Activated T-cell treated with anti-CD3 and anti-CD28 coated beads for 48 hours (primary cell): Measurements from ENCODE around the gene VIPR2.
"Not testable (repeated sequence)": the region's sequence is repeated elsewhere in the genome, so short reads cannot be mapped to it uniquely, and the experiment has no call there.

Experiments used
- DNase-seq: peaks from one replicate; pipeline ENCODE4 v3.0.0-alpha.2; 2020; ENCODE audit warnings: low read depth

VIPR2 gene

DNA sequence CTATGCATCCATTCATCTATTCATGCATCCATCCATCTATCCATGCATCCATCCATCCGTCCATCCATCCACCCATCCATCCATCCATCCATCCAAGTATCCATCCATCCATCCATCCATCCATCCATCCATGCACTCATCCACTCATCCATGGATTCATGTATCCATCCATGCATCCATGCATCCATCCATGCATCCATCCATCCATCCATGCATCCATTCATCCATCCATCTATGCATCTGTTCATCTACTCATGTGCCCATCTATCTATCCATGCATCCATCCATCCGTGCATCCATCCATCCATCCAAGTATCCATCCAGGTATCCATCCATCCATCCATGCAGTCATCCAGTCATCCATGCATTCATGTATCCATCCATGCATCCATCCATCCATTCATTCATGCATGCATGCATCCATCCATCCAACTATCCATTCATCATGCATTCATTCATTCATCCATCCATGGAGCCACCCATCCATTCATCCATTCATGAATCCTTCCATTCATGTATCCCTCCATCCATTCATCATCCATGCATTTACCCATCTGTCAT lies 156.3 kb downstream of the VIPR2 start:
- no peak for DNase-seq

DNA sequence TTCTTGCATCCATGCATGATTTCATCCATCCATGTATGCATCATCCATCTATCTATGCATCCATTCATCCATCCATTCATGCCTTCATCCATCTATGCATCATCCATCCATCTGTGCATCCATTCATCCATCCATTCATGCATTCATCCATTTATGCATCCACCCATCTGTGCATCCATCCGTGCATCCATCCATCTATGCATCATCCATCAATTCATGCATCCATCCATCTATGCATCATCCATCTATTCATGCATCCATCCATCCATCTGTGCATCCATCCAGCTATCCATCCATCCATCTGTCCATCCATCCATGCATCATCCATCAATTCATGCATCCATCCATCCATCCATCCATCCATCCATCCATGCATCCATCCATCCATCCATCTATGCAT lies 157.0 kb downstream of the VIPR2 start:
- no peak for DNase-seq

DNA sequence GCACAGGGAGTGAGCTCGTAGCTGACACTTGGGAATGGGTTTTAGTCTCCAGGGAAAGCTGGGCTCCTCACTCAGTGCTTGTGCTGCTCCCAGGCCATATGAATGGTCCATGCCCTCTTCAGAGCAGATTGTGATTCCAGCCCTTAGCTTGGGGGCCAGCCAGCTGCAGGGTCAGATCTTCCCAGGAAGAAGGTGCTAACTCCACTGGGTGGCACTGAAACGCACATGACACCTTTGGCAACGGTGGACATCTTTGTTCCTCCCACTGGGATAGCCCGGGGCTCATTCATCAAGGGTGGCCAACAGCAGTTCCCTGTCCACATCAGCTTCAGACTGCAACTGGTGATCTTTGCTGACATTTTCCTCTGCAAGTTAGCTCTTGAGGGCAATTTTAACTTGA lies 159.1 kb downstream of the VIPR2 start:
- no peak for DNase-seq

DNA sequence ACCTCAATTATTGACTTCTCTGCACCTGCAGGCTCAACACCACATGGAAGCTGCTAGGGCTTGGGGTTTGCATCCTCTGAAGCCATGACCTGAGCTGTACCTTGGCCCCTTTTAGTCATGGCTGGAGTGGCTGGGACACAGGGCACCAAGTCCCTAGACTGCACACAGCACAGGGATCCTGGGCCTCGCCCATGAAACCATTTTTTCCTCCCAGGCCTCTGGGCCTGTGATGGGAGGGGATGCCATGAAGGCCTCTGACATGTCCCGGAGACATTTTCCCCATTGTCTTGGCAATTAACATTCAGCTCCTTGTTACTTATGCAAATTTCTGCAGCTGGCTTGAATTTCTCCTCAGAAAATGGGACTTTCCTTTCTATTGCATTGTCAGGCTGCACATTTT lies 160.7 kb downstream of the VIPR2 start:
- DNase-seq = not testable (repeated sequence)

DNA sequence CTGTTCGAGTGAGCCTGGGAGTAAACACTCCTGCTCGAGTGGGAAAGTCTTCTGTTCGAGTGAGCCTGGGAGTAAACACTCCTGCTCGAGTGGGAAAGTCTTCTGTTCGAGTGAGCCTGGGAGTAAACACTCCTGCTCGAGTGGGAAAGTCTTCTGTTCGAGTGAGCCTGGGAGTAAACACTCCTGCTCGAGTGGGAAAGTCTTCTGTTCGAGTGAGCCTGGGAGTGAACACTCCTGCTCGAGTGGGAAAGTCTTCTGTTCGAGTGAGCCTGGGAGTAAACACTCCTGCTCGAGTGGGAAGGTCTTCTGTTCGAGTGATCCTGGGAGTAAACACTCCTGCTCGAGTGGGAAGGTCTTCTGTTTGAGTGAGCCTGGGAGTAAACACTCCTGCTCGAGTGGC lies 162.6 kb downstream of the VIPR2 start:
- not testable (repeated sequence) for DNase-seq

DNA sequence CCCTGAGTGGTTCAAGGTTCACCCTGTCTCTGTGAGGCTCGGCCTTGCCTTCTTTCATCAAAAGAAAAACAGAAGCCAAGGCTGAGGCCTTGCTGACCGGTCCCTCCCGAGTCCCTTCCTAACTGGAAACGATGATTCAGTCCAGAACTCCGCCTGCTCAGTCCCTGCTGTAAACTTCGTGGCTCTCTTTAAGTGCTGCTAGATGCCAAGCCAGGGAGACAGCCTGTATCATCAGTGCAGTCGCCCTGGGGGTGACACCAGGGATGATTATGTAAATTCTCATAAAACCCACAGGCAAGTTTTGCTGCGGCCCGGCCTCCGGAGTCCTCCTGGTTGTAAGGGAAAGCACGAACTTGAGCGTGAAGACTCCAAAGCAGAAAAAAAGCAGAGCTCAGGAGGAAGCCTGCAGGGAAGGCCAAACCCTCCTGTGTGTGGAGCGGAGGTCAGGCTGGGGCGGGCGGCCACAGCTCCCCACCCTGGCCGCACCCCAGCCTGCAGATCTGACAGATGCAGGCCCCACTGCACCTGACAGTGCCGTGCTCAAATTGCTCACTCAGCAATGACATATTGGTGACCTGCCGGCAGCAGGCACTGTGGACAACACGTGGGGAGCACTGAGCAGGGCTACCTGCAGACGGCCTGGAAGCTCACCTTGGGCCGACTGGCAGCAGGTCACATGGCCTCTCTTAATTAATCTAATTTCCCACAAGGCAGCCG lies 164.9 kb downstream of the VIPR2 start:
- DNase-seq = no peak

DNA sequence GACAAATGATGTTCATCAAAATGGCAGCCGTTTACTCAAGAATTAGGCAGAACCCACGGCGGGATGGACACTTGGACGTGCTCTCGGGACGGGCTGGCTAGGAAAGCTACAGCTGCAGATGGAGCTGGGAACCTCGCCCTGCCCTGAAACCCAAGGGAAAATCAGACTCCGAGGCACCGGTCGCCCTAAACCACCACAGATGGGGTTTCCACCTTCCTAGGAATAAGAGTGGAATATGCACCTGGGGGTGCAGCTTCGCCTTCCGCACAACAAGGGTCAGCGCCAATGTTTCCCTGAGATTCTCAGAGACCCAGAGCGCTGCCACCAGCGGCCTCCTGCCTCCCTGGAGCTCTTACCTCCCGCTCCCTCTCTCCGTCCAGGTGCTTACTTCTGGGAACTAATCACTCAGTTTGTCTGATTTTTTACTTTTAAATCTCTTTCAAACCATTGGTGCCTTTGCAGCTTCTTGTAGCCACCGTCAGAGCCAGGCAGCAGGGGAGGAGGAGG lies 165.6 kb downstream of the VIPR2 start:
- DNase-seq = no peak
